ENCODE results near the gene PRAMEF12. TPM values are rescaled to one million over a fixed set of nuclear protein-coding genes. Genes with fewer than 3 reads are reported as not detected.

The PRAMEF12 gene
- total RNA-seq, 1 donor from 2014 or later = not detected

- Mint-ChIP-seq H3K4me3 (no peak overlapping the region), H3K9me3 (peaks cover 18% of the 10 kb centered on the region), H3K36me3 (no peaks in the 10 kb centered on the region), H3K27ac (no peak overlapping the region), H3K27me3 (ENCODE audit: low read depth) (peaks cover 28% of the 10 kb centered on the region), H3K4me1 (peaks cover 2% of the 10 kb centered on the region)
- TF ChIP-seq CTCF (IDR thresholded peaks at IDR 0.05; ENCODE audit: unreplicated experiment) = no peak
- DNase-seq (ENCODE audit: low spot score in 2 of 2, unreplicated experiment in 2 of 2) = no peak
These were observed 18.8 kb upstream of the PRAMEF12 start for GRCh38 chr1:12754738-12755137.

- peaks cover 33% of the 10 kb centered on the region for H3K27me3 Mint-ChIP-seq (ENCODE audit: low read depth)
- H3K4me1 Mint-ChIP-seq = peaks cover 4% of the 10 kb centered on the region
- no peak for TF ChIP-seq CTCF (IDR thresholded peaks at IDR 0.05; ENCODE audit: unreplicated experiment)
- DNase-seq (ENCODE audit: low spot score in 2 of 2, unreplicated experiment in 2 of 2) = no peak
- H3K9me3 Mint-ChIP-seq = peaks cover 4% of the 10 kb centered on the region
- H3K4me3 Mint-ChIP-seq = no peak overlapping the region
- H3K36me3 Mint-ChIP-seq = no peaks in the 10 kb centered on the region
- H3K27ac Mint-ChIP-seq = no peak overlapping the region
These were observed 17.3 kb upstream of the PRAMEF12 start for GRCh38 chr1:12756273-12756672.

GRCh38 chr1:12756768-12757413, 16.6 kb upstream of the PRAMEF12 start:
- H3K27ac Mint-ChIP-seq = no peak overlapping the region
- no peak for TF ChIP-seq CTCF (IDR thresholded peaks at IDR 0.05; ENCODE audit: unreplicated experiment)
- no peak for DNase-seq (ENCODE audit: low spot score in 2 of 2, unreplicated experiment in 2 of 2)
- H3K9me3 Mint-ChIP-seq = peaks cover 4% of the 10 kb centered on the region
- no peaks in the 10 kb centered on the region for H3K36me3 Mint-ChIP-seq
- peaks cover 4% of the 10 kb centered on the region for H3K4me1 Mint-ChIP-seq
- no peak overlapping the region for H3K4me3 Mint-ChIP-seq
- H3K27me3 Mint-ChIP-seq (ENCODE audit: low read depth) = peaks cover 33% of the 10 kb centered on the region

GRCh38 chr1:12757836-12758235, 15.7 kb upstream of the PRAMEF12 start:
- no peak overlapping the region for H3K27ac Mint-ChIP-seq
- peaks cover 9% of the 10 kb centered on the region for H3K4me1 Mint-ChIP-seq
- H3K27me3 Mint-ChIP-seq (ENCODE audit: low read depth) = peaks cover 33% of the 10 kb centered on the region
- H3K4me3 Mint-ChIP-seq = no peak overlapping the region
- H3K9me3 Mint-ChIP-seq = peaks cover 4% of the 10 kb centered on the region
- no peak for DNase-seq (ENCODE audit: low spot score in 2 of 2, unreplicated experiment in 2 of 2)
- TF ChIP-seq CTCF (IDR thresholded peaks at IDR 0.05; ENCODE audit: unreplicated experiment) = no peak
- no peaks in the 10 kb centered on the region for H3K36me3 Mint-ChIP-seq

GRCh38 chr1:12760256-12760795, 13.2 kb upstream of the PRAMEF12 start:
- TF ChIP-seq CTCF (IDR thresholded peaks at IDR 0.05; ENCODE audit: unreplicated experiment) = no peak
- H3K27me3 Mint-ChIP-seq (ENCODE audit: low read depth) = peaks cover 25% of the 10 kb centered on the region
- H3K36me3 Mint-ChIP-seq = no peaks in the 10 kb centered on the region
- H3K9me3 Mint-ChIP-seq = no peaks in the 10 kb centered on the region
- no peak overlapping the region for H3K4me3 Mint-ChIP-seq
- no peak for DNase-seq (ENCODE audit: low spot score in 2 of 2, unreplicated experiment in 2 of 2)
- no peak overlapping the region for H3K27ac Mint-ChIP-seq
- H3K4me1 Mint-ChIP-seq = peaks cover 18% of the 10 kb centered on the region

All from mesothelial cell of epicardium (in vitro differentiated cells).